Measurements from ENCODE around the gene TBX2. TPM values are rescaled to one million over a fixed set of nuclear protein-coding genes. Genes with fewer than 3 reads are reported as not detected.

Gene TBX2
- total and polyA plus RNA-seq, 2 donors (not counting 1 experiment from before 2014, with no cell fraction given) = 40.5 to 148 TPM

- Histone ChIP-seq H4K20me1 (ENCODE audit: control insufficient read depth, extremely low read depth, insufficient read depth, low read length) (no peaks in the 10 kb centered on the region), H3K9me3 (ENCODE audit: control insufficient read depth, insufficient read depth, low read depth, low read length) (no peaks in the 10 kb centered on the region), H3K27ac (ENCODE audit: insufficient read depth, low read length) (no peak overlapping the region), H3K79me2 (ENCODE audit: control insufficient read depth, insufficient read depth, low read length) (no peaks in the 10 kb centered on the region), H3K27me3 (ENCODE audit: control insufficient read depth, insufficient read depth, low read length) (no peaks in the 10 kb centered on the region), H3K4me3 (replicated peaks in 1 of 4; ENCODE audit: control extremely low read depth in 1 of 4, insufficient read depth in 1 of 4, low read depth in 3 of 4, low read length in 4 of 4) (no peak overlapping the region), H2AFZ (ENCODE audit: low read length) (no peak overlapping the region), H3K9ac (ENCODE audit: insufficient read depth, low read length) (no peak overlapping the region), H3K36me3 (ENCODE audit: control insufficient read depth, insufficient read depth, low read length) (no peaks in the 10 kb centered on the region), H3K4me1 (ENCODE audit: control insufficient read depth, extremely low read depth, insufficient read depth, low read length) (no peaks in the 10 kb centered on the region), H3K4me2 (ENCODE audit: extremely low read depth, insufficient read depth, low read length) (no peak overlapping the region)
- no peak for TF ChIP-seq CTCF (conservative IDR thresholded peaks at IDR 0.05 in 1 of 2, IDR thresholded peaks at IDR 0.05 in 1 of 2; ENCODE audit: low read depth in 1 of 2, low read length in 2 of 2)
- no peak for DNase-seq (ENCODE audit: low read depth in 2 of 2)
Measured at GRCh38 chr17:61368049-61368831, 31.4 kb upstream of the TBX2 start.

GRCh38 chr17:61368832-61369450 lies 30.7 kb upstream of the TBX2 start:
- DNase-seq (ENCODE audit: low read depth in 2 of 2) = no peak
- Histone ChIP-seq H2AFZ (ENCODE audit: low read length) (no peak overlapping the region), H3K9ac (ENCODE audit: insufficient read depth, low read length) (no peak overlapping the region)

GRCh38 chr17:61369751-61370150 lies 29.9 kb upstream of the TBX2 start:
- Histone ChIP-seq H3K9me3 (ENCODE audit: control insufficient read depth, insufficient read depth, low read depth, low read length) (no peaks in the 10 kb centered on the region), H3K27ac (ENCODE audit: insufficient read depth, low read length) (no peak overlapping the region), H3K4me3 (replicated peaks in 1 of 4; ENCODE audit: control extremely low read depth in 1 of 4, insufficient read depth in 1 of 4, low read depth in 3 of 4, low read length in 4 of 4) (no peak overlapping the region), H3K4me2 (ENCODE audit: extremely low read depth, insufficient read depth, low read length) (no peak overlapping the region), H3K36me3 (ENCODE audit: control insufficient read depth, insufficient read depth, low read length) (no peaks in the 10 kb centered on the region), H3K9ac (ENCODE audit: insufficient read depth, low read length) (no peak overlapping the region), H2AFZ (ENCODE audit: low read length) (no peak overlapping the region), H3K79me2 (ENCODE audit: control insufficient read depth, insufficient read depth, low read length) (no peaks in the 10 kb centered on the region), H3K27me3 (ENCODE audit: control insufficient read depth, insufficient read depth, low read length) (no peaks in the 10 kb centered on the region), H3K4me1 (ENCODE audit: control insufficient read depth, extremely low read depth, insufficient read depth, low read length) (no peaks in the 10 kb centered on the region), H4K20me1 (ENCODE audit: control insufficient read depth, extremely low read depth, insufficient read depth, low read length) (no peaks in the 10 kb centered on the region)
- DNase-seq (ENCODE audit: low read depth in 2 of 2) = no peak
- TF ChIP-seq EZH2 (IDR thresholded peaks at IDR 0.05; ENCODE audit: low read length, missing control alignments) (no peak), CTCF (conservative IDR thresholded peaks at IDR 0.05 in 1 of 2, IDR thresholded peaks at IDR 0.05 in 1 of 2; ENCODE audit: low read depth in 1 of 2, low read length in 2 of 2) (no peak)

More at GRCh38 chr17:61368832-61369450, 30.7 kb upstream of the TBX2 start:
- Histone ChIP-seq H3K4me1 (ENCODE audit: control insufficient read depth, extremely low read depth, insufficient read depth, low read length) (no peaks in the 10 kb centered on the region), H3K4me2 (ENCODE audit: extremely low read depth, insufficient read depth, low read length) (no peak overlapping the region), H3K36me3 (ENCODE audit: control insufficient read depth, insufficient read depth, low read length) (no peaks in the 10 kb centered on the region), H3K27ac (ENCODE audit: insufficient read depth, low read length) (no peak overlapping the region), H3K79me2 (ENCODE audit: control insufficient read depth, insufficient read depth, low read length) (no peaks in the 10 kb centered on the region), H4K20me1 (ENCODE audit: control insufficient read depth, extremely low read depth, insufficient read depth, low read length) (no peaks in the 10 kb centered on the region), H3K4me3 (replicated peaks in 1 of 4; ENCODE audit: control extremely low read depth in 1 of 4, insufficient read depth in 1 of 4, low read depth in 3 of 4, low read length in 4 of 4) (no peak overlapping the region), H3K27me3 (ENCODE audit: control insufficient read depth, insufficient read depth, low read length) (no peaks in the 10 kb centered on the region), H3K9me3 (ENCODE audit: control insufficient read depth, insufficient read depth, low read depth, low read length) (no peaks in the 10 kb centered on the region)
- no peak for TF ChIP-seq EZH2 (IDR thresholded peaks at IDR 0.05; ENCODE audit: low read length, missing control alignments)
- TF ChIP-seq CTCF (conservative IDR thresholded peaks at IDR 0.05 in 1 of 2, IDR thresholded peaks at IDR 0.05 in 1 of 2; ENCODE audit: low read depth in 1 of 2, low read length in 2 of 2) = no peak
